ENCODE results near the gene TTC39A. TPM values are rescaled to one million over a fixed set of nuclear protein-coding genes. Genes with fewer than 3 reads are reported as not detected.

Gene TTC39A
- total and polyA plus RNA-seq, 7 donors = 0.48 to 12.4 (median 6.0) TPM

DNA sequence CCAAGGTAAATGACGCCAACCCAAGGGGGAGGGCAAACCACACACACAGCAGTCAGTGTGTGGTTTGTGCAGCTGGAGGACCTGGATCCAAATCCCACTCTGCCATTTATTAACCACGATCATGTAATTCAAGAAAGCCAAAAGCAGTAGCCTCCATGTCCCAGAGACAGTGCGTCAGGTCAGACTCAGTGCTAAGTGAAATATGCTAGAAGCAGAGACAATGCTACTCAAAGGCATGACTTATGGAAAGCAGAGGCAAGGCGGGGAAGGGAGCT, 13.6 kb downstream of the TTC39A start:
- intact Hi-C loops (cut with DNase I) = no loop called here
- Histone ChIP-seq H3K36me3 (ENCODE audit: insufficient read depth in 1 of 2, low read depth in 1 of 2) (no peaks in the 10 kb centered on the region), H3K9me3 (no peaks in the 10 kb centered on the region)

DNA sequence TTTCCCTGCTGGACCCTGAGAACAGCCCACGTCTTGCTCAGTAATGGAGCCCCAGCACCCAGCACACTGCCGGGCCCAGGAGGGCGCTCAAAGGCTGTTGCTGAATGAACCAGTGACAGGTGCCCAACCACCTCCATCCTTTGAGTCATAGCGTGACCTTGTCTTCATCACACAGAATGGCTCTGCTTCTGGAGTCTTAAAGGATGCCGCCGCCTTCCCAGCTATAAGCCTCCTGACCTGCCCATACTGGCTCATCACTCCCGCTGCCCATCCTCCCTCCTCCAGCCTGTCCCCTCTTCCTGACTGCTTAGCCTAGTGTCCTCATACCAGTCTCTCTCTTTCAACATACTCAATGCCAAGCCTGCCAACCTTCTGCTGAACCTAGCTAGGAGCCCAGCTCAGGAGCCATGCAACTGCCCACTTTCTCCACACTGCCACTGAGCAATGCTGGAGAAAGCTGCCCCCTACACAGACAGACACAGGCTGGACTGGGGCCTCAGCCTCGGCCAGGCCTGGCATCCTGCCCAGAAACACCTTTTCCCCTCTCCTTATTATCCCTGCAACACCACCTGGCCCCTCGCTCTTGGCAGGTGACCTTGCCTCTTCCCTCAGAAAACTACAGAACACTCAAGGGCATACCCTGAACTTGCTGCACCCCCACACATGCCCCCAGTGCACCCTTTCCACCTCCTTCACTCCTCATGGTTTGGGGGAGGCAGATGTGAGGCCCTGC, 14.1 kb downstream of the TTC39A start:
- H3K4me1 ChIP-seq = no peaks in the 10 kb centered on the region
- H3K9me3 ChIP-seq = no peaks in the 10 kb centered on the region
- no peaks in the 10 kb centered on the region for H3K36me3 ChIP-seq (ENCODE audit: insufficient read depth in 1 of 2, low read depth in 1 of 2)
- TF ChIP-seq, protein P1, sequence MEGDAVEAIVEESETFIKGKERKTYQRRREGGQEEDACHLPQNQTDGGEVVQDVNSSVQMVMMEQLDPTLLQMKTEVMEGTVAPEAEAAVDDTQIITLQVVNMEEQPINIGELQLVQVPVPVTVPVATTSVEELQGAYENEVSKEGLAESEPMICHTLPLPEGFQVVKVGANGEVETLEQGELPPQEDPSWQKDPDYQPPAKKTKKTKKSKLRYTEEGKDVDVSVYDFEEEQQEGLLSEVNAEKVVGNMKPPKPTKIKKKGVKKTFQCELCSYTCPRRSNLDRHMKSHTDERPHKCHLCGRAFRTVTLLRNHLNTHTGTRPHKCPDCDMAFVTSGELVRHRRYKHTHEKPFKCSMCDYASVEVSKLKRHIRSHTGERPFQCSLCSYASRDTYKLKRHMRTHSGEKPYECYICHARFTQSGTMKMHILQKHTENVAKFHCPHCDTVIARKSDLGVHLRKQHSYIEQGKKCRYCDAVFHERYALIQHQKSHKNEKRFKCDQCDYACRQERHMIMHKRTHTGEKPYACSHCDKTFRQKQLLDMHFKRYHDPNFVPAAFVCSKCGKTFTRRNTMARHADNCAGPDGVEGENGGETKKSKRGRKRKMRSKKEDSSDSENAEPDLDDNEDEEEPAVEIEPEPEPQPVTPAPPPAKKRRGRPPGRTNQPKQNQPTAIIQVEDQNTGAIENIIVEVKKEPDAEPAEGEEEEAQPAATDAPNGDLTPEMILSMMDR (IDR thresholded peaks at IDR 0.05) = no peak
- ATAC-seq = peak in 1 of 4 donors; percentile 16
- H3K27me3 ChIP-seq (ENCODE audit: insufficient read depth in 3 of 3, low read length in 2 of 3) = peaks cover 0 to 2% (median 0%) of the 10 kb centered on the region in 3 donors
- no peak overlapping the region for H3K4me3 ChIP-seq
- H3K27ac ChIP-seq = no peak overlapping the region
- 87 to 91% (median 91%) methylated on average over 9 of the region's 9 CpGs for WGBS, 3 donors
- DNase-seq = no peak
- intact Hi-C loops (cut with DNase I) = no loop called here

More for the DNA sequence above, 13.6 kb downstream of the TTC39A start:
- Histone ChIP-seq H3K4me3 (no peak overlapping the region), H3K27me3 (ENCODE audit: insufficient read depth in 3 of 3, low read length in 2 of 3) (peaks cover 0 to 2% (median 0%) of the 10 kb centered on the region in 3 donors), H3K4me1 (no peaks in the 10 kb centered on the region), H3K27ac (no peak overlapping the region)
- ATAC-seq (no peak), DNase-seq (no peak)
- TF ChIP-seq, protein P1 (IDR thresholded peaks at IDR 0.05) = no peak
- WGBS, 3 donors = 83 to 86% (median 86%) methylated on average over 4 of the region's 4 CpGs

DNA sequence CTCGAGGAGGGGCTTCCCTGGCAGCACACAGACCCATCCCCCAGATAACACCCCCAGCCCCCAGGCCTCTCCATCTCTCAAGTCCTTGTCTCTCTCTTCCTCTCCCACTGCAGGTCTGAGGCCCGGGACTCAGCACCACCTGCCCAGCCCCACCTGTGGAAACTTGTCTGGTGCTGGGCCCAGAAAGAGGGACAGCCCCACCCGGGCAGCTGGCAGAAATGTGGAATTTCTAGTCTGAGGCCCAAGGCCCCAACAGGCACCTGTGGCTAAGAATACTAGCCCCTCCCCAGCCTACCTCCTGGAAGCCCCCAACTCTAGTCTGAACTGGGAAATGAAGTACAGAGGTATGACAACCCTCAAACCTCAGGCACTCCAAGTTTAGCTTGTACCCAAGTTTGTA, 15.4 kb downstream of the TTC39A start:
- Histone ChIP-seq H3K27me3 (ENCODE audit: insufficient read depth in 3 of 3, low read length in 2 of 3) (peaks cover 0 to 2% (median 0%) of the 10 kb centered on the region in 3 donors), H3K9me3 (no peaks in the 10 kb centered on the region), H3K4me3 (no peak overlapping the region), H3K4me1 (no peaks in the 10 kb centered on the region), H3K27ac (no peak overlapping the region), H3K36me3 (ENCODE audit: insufficient read depth in 1 of 2, low read depth in 1 of 2) (no peaks in the 10 kb centered on the region)
- intact Hi-C loops (cut with DNase I) = no loop called here
- TF ChIP-seq, protein P1 (IDR thresholded peaks at IDR 0.05) = no peak
- 45 to 51% (median 50%) methylated on average over 3 of the region's 3 CpGs for WGBS, 3 donors
- ATAC-seq (no peak), DNase-seq (no peak)

DNA sequence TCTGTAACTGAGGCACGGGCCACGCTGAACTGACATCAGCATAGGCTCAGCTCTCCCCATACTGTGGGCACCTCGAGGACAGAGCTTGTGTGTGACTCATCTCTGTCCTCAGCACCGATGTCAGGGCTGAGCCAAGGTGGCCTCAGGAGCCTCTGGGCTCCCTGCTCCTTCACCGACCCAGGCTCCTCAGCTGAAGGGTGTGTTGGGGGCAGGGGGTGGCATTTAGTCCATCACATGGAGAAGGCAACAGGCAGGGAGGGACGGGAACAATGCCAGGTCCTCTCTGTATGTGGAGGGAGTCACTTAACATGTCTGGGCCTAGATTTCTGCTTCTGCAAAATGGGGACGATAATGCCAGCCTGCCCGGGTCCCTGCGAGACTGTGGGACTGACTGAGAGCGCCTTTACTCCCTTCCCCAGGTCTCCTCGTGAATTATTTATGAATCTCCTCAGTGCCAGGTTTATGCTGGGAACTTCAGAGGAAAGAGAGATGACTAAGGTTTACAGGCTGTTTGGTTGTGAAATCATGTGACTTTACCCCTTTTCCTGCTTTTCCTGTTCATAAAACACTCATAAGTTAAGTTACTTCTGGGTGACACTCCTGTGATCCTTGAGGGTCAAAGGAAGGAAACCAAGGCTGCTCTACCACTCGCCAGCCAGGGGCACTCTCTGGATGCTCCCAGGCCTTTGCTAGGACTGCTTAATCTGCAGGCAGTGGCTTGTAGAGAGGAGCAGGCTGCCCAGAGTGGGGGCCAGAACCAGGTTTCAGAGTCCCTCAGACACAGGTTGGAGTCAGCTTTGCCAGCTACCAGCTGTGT, 16.2 kb downstream of the TTC39A start:
- no peaks in the 10 kb centered on the region for H3K9me3 ChIP-seq
- H3K27me3 ChIP-seq (ENCODE audit: insufficient read depth in 3 of 3, low read length in 2 of 3) = peaks cover 0 to 2% (median 0%) of the 10 kb centered on the region in 3 donors
- no peak overlapping the region for H3K27ac ChIP-seq
- H3K4me1 ChIP-seq = no peaks in the 10 kb centered on the region
- WGBS, 3 donors = 74 to 78% (median 77%) methylated on average over 12 of the region's 12 CpGs
- peak; percentile 33 to 66 (median 46) for ATAC-seq
- H3K36me3 ChIP-seq (ENCODE audit: insufficient read depth in 1 of 2, low read depth in 1 of 2) = no peaks in the 10 kb centered on the region
- intact Hi-C loops (cut with DNase I) = no loop called here
- no peak for DNase-seq
- TF ChIP-seq, protein P1 (IDR thresholded peaks at IDR 0.05) = no peak
- no peak overlapping the region for H3K4me3 ChIP-seq
